Measurements from ENCODE around the gene MUC5B. TPM values are rescaled to one million over a fixed set of nuclear protein-coding genes. Genes with fewer than 3 reads are reported as not detected.
"Not testable (repeated sequence)": the region's sequence is repeated elsewhere in the genome, so short reads cannot be mapped to it uniquely, and the experiment has no call there.

MUC5B gene
- total and polyA plus RNA-seq, 11 donors = 0.01 TPM; not detected in 10

GRCh38 chr11:1181420-1181819 is 41.4 kb upstream of the MUC5B start:
- H3K27me3 ChIP-seq = peaks cover 0 to 6% (median 0%) of the 10 kb centered on the region in 9 donors
- no peak overlapping the region for H3K4me3 ChIP-seq
- ATAC-seq = no peak
- TF ChIP-seq, protein P1, sequence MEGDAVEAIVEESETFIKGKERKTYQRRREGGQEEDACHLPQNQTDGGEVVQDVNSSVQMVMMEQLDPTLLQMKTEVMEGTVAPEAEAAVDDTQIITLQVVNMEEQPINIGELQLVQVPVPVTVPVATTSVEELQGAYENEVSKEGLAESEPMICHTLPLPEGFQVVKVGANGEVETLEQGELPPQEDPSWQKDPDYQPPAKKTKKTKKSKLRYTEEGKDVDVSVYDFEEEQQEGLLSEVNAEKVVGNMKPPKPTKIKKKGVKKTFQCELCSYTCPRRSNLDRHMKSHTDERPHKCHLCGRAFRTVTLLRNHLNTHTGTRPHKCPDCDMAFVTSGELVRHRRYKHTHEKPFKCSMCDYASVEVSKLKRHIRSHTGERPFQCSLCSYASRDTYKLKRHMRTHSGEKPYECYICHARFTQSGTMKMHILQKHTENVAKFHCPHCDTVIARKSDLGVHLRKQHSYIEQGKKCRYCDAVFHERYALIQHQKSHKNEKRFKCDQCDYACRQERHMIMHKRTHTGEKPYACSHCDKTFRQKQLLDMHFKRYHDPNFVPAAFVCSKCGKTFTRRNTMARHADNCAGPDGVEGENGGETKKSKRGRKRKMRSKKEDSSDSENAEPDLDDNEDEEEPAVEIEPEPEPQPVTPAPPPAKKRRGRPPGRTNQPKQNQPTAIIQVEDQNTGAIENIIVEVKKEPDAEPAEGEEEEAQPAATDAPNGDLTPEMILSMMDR (IDR thresholded peaks at IDR 0.05) = no peak
- no peaks in the 10 kb centered on the region for H3K36me3 ChIP-seq
- no peaks in the 10 kb centered on the region for H3K9me3 ChIP-seq
- H3K27ac ChIP-seq = no peak overlapping the region
- peak in 1 of 5 donors; percentile 12 for DNase-seq
- no peaks in the 10 kb centered on the region for H3K4me1 ChIP-seq
- WGBS, 4 donors = 81 to 86% (median 83%) methylated on average over 1 to 10 of the region's 10 CpGs; no CpG with 5 or more reads in 1 of the 4 donors
- intact Hi-C loops (cut with DNase I) = no loop called here

- Histone ChIP-seq H3K9me3 (no peaks in the 10 kb centered on the region), H3K27ac (no peak overlapping the region), H3K36me3 (no peaks in the 10 kb centered on the region), H3K4me3 (no peak overlapping the region), H3K27me3 (peaks cover 0 to 6% (median 0%) of the 10 kb centered on the region in 9 donors), H3K4me1 (no peaks in the 10 kb centered on the region)
- ATAC-seq (no peak), DNase-seq (no peak)
- intact Hi-C loops (cut with DNase I) = no loop called here
- 75 to 86% (median 83%) methylated on average over 22 to 41 of the region's 41 CpGs for whole genome bisulfite sequencing, 4 donors
- TF ChIP-seq, protein P1 (IDR thresholded peaks at IDR 0.05) = no peak
- no peak for TF ChIP-seq POLR2A (IDR thresholded peaks at IDR 0.05)
These were observed 40.9 kb upstream of the MUC5B start for GRCh38 chr11:1181853-1182535.

DNA sequence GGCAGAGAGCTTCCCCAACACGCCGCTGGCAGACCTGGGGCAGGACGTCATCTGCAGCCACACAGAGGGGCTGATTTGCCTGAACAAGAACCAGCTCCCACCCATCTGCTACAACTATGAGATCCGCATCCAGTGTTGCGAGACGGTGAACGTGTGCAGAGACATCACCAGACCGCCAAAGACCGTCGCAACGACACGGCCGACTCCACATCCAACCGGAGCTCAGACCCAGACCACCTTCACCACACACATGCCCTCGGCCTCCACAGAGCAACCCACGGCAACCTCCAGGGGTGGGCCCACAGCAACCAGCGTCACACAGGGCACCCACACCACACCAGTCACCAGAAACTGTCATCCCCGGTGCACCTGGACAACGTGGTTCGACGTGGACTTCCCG is 38.7 kb upstream of the MUC5B start:
- H3K4me1 ChIP-seq; H3K9me3 ChIP-seq; H3K36me3 ChIP-seq; DNase-seq; H3K27ac ChIP-seq; ATAC-seq; H3K4me3 ChIP-seq; intact Hi-C loops (cut with DNase I); H3K27me3 ChIP-seq: not testable (repeated sequence)
- 93 to 100% (median 95%) methylated on average over 3 to 19 of the region's 22 CpGs for WGBS, 4 donors

DNA sequence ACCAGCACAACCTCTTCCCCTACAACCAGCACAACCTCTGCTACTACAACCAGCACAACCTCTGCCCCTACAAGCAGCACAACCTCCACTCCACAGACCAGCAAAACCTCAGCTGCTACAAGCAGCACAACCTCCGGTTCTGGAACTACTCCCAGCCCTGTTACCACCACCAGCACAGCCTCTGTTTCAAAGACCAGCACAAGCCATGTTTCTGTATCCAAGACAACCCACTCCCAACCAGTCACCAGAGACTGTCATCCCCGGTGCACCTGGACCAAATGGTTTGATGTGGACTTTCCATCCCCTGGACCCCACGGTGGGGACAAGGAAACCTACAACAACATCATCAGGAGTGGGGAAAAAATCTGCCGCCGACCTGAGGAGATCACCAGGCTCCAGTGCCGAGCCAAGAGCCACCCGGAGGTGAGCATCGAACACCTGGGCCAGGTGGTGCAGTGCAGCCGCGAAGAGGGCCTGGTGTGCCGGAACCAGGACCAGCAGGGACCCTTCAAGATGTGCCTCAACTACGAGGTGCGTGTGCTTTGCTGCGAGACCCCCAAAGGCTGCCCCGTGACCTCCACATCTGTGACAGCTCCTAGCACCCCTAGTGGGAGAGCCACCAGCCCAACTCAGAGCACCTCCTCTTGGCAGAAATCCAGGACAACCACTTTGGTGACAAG is 34.3 kb upstream of the MUC5B start:
- intact Hi-C loops (cut with DNase I); H3K4me3 ChIP-seq; H3K36me3 ChIP-seq; ATAC-seq; H3K27me3 ChIP-seq; H3K4me1 ChIP-seq; H3K27ac ChIP-seq; H3K9me3 ChIP-seq: not testable (repeated sequence)
- WGBS, 4 donors = 64 to 80% (median 75%) methylated on average over 3 to 15 of the region's 15 CpGs
- DNase-seq = peak in 1 of 5 donors; percentile 18

DNA sequence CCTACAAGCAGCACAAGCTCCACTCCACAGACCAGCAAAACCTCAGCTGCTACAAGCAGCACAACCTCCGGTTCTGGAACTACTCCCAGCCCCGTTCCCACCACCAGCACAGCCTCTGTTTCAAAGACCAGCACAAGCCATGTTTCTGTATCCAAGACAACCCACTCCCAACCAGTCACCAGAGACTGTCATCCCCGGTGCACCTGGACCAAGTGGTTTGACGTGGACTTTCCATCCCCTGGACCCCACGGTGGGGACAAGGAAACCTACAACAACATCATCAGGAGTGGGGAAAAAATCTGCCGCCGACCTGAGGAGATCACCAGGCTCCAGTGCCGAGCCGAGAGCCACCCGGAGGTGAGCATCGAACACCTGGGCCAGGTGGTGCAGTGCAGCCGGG is 33.0 kb upstream of the MUC5B start:
- intact Hi-C loops (cut with DNase I); H3K4me3 ChIP-seq; ATAC-seq; H3K4me1 ChIP-seq; H3K27me3 ChIP-seq; H3K9me3 ChIP-seq; H3K27ac ChIP-seq; H3K36me3 ChIP-seq: not testable (repeated sequence)
- peak in 1 of 5 donors; percentile 9 for DNase-seq
- WGBS, 4 donors = 71 to 84% (median 79%) methylated on average over 7 to 12 of the region's 12 CpGs

DNA sequence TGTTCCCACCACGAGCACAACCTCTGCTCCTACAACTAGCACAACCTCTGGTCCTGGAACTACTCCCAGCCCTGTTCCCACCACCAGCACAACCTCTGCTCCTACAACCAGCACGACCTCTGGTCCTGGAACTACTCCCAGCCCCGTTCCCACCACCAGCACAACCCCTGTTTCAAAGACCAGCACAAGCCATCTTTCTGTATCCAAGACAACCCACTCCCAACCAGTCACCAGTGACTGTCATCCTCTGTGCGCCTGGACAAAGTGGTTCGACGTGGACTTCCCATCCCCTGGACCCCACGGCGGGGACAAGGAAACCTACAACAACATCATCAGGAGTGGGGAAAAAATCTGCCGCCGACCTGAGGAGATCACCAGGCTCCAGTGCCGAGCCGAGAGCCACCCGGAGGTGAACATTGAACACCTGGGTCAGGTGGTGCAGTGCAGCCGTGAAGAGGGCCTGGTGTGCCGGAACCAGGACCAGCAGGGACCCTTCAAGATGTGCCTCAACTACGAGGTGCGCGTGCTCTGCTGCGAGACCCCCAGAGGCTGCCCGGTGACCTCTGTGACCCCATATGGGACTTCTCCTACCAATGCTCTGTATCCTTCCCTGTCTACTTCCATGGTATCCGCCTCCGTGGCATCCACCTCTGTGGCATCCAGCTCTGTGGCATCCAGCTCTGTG is 30.9 kb upstream of the MUC5B start:
- H3K4me3 ChIP-seq; H3K27ac ChIP-seq; H3K9me3 ChIP-seq; H3K36me3 ChIP-seq; intact Hi-C loops (cut with DNase I); H3K4me1 ChIP-seq; ATAC-seq: not testable (repeated sequence)
- H3K27me3 ChIP-seq = peaks cover 0 to 18% (median 3%) of the 10 kb centered on the region in 9 donors
- DNase-seq = peak in 1 of 5 donors; percentile 30
- WGBS, 4 donors = 80 to 86% (median 84%) methylated on average over 21 to 22 of the region's 22 CpGs

Measured in heart left ventricle (tissue), 16 donors.